Stimulated activated naive CD8-positive, alpha-beta T cell treated with anti-CD3 and anti-CD28 coated beads, Interleukin-15, Interleukin-2, amounts not matched to agents 100 ng/mL and 50 ng/mL, for 24 hours (primary cell): ENCODE measurements around the gene KLB.

Experiments used
- H3K27ac Mint-ChIP-seq: one replicate; pipeline ENCODE4 v1.8.0; 2021; ENCODE audit warnings: mild to moderate bottlenecking, mixed read lengths
- H3K27me3 Mint-ChIP-seq: one replicate; pipeline ENCODE4 v1.8.0; 2021; ENCODE audit warnings: mixed read lengths
- H3K36me3 Mint-ChIP-seq: one replicate; pipeline ENCODE4 v1.8.0; 2021; ENCODE audit warnings: low read depth, mixed read lengths
- H3K4me1 Mint-ChIP-seq: one replicate; pipeline ENCODE4 v1.8.0; 2021; ENCODE audit warnings: low read depth, mixed read lengths
- H3K4me3 Mint-ChIP-seq: one replicate; pipeline ENCODE4 v1.8.0; 2021; ENCODE audit warnings: mild to moderate bottlenecking, mixed read lengths
- H3K9me3 Mint-ChIP-seq: one replicate; pipeline ENCODE4 v1.8.0; 2021; ENCODE audit warnings: mixed read lengths

The KLB gene

GRCh38 chr4:39469429-39470077 lies 62.8 kb downstream of the KLB start:
- Mint-ChIP-seq H3K9me3 (no peaks in the 10 kb centered on the region), H3K4me1 (peaks cover 9% of the 10 kb centered on the region), H3K36me3 (peaks cover 63% of the 10 kb centered on the region), H3K27ac (peak overlapping the region; percentile 63), H3K4me3 (no peak overlapping the region), H3K27me3 (no peaks in the 10 kb centered on the region)

DNA sequence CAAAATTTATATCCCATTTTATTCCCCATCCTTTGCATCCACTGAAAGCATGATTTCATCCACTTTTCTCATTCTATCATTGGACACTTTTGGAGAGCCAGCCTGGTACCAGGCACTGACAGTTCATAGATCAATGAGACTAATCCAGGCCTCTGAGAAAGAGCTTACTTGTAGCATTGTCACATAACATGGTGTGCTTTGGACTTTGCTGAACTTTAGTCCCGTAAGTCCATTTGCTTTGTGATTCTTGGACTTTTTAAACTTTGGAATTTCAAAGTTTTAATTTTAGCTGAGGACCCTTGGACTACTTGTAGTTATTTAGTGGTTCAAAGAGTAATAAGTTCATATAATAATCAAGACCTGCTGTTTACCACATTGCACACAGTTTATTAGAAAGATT lies 63.7 kb downstream of the KLB start:
- no peak overlapping the region for H3K4me3 Mint-ChIP-seq

GRCh38 chr4:39472396-39472795 lies 65.7 kb downstream of the KLB start:
- peaks cover 9% of the 10 kb centered on the region for H3K4me1 Mint-ChIP-seq
- H3K27ac Mint-ChIP-seq = no peak overlapping the region
- H3K9me3 Mint-ChIP-seq = no peaks in the 10 kb centered on the region
- H3K36me3 Mint-ChIP-seq = peaks cover 46% of the 10 kb centered on the region
- H3K4me3 Mint-ChIP-seq = no peak overlapping the region
- H3K27me3 Mint-ChIP-seq = no peaks in the 10 kb centered on the region

More for the DNA sequence above, 63.7 kb downstream of the KLB start:
- Mint-ChIP-seq H3K36me3 (peaks cover 55% of the 10 kb centered on the region), H3K27ac (no peak overlapping the region), H3K27me3 (no peaks in the 10 kb centered on the region), H3K9me3 (no peaks in the 10 kb centered on the region), H3K4me1 (peaks cover 9% of the 10 kb centered on the region)

DNA sequence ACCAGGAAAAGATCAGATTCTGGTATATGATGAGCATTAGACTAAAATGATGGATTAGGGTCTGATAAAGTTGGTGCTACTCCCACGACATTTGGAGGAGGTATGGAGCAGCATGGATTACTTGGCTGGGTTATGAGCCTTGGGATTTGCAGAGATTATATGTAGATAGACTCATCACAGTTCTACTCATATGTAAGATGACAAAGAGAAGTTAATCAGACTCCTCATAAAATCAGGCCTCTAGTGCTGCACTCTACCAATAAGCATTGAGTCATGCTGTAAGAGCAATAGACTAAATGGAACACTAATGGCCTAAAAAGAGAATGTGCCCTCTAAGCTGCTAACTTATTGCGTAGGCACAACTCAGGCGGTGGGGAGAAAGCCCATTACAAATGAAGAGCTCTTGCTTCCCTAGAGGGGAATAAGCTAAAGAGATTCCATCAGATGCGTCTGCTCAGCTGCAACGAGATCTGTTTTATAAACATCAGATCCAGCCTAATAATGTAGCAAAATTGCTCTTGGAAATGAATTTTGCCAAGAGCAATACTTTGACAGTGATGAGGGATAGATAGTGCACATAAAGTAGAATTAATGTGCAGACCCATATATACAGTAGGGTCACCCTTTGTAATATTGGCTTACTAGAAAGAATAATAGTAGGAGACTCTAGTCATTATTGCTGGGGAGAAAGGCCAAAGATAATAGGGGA lies 69.6 kb downstream of the KLB start:
- peaks cover 19% of the 10 kb centered on the region for H3K36me3 Mint-ChIP-seq

DNA sequence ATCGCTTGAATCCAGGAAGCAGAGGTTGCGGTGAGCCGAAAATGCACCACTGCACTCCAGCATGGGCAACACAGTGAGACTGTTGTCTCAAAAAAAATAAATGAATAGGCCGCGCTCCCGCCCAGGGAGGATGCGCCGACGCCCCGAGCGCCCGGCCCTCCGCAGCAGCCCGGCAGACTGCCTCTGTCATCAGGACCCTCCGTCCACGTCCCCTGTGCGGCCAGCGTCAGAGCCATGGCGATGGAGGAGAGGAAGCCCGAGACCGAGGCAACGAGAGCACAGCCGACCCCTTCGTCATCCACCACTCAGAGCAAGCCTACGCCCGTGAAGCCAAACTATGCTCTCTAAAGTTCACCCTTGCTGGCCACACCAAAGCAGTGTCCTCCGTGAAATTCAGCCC lies 73.5 kb downstream of the KLB start:
- Mint-ChIP-seq H3K9me3 (no peaks in the 10 kb centered on the region), H3K36me3 (peaks cover 5% of the 10 kb centered on the region), H3K4me1 (no peaks in the 10 kb centered on the region), H3K27me3 (no peaks in the 10 kb centered on the region), H3K27ac (no peak overlapping the region), H3K4me3 (no peak overlapping the region)

More for the DNA sequence above, 69.6 kb downstream of the KLB start:
- H3K4me3 Mint-ChIP-seq = no peak overlapping the region
- no peaks in the 10 kb centered on the region for H3K9me3 Mint-ChIP-seq
- H3K4me1 Mint-ChIP-seq = no peaks in the 10 kb centered on the region
- no peaks in the 10 kb centered on the region for H3K27me3 Mint-ChIP-seq
- H3K27ac Mint-ChIP-seq = no peak overlapping the region

GRCh38 chr4:39480902-39481695 lies 74.4 kb downstream of the KLB start:
- Mint-ChIP-seq H3K4me1 (no peaks in the 10 kb centered on the region), H3K27ac (no peak overlapping the region)

DNA sequence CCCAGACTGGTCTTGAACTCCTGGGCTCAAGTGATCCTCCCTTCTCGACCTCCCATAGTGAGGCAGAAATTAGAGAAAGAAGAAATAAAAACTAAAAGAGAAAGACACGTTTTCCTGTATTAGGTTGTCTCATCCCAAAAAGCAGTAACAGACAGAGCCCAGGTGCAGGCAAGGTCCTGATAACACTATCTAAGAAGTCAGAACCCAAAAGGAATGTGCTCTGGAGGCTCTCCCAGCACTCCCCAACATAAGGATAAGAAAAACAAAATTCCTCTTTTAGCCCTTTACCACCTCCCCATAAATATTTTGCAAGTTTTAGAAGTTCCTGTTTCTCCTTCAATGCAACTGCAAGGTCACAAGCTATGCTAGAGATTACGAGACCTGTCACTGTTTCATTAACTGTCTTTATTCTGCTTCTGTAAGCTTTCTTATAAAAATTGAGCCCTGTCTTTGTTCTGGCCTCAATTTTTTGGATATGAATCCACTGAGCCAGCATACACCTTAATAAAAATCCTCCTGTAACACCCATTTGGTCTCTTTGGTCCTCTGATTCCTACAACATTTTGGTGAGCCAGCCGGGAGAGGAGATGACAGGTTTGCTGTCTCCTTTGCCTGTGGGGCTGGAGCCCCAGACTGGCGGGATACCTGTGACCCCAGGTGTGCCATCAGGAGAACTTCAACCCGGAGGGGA lies 78.0 kb downstream of the KLB start:
- Mint-ChIP-seq H3K36me3 (no peaks in the 10 kb centered on the region), H3K27ac (no peak overlapping the region), H3K27me3 (no peaks in the 10 kb centered on the region), H3K9me3 (no peaks in the 10 kb centered on the region), H3K4me3 (no peak overlapping the region), H3K4me1 (no peaks in the 10 kb centered on the region)

More at GRCh38 chr4:39480902-39481695, 74.4 kb downstream of the KLB start:
- no peak overlapping the region for H3K4me3 Mint-ChIP-seq
- H3K36me3 Mint-ChIP-seq = peaks cover 5% of the 10 kb centered on the region
- no peaks in the 10 kb centered on the region for H3K9me3 Mint-ChIP-seq
- H3K27me3 Mint-ChIP-seq = no peaks in the 10 kb centered on the region

- no peak overlapping the region for H3K4me3 Mint-ChIP-seq
- H3K27me3 Mint-ChIP-seq = no peaks in the 10 kb centered on the region
- no peaks in the 10 kb centered on the region for H3K36me3 Mint-ChIP-seq
- no peaks in the 10 kb centered on the region for H3K9me3 Mint-ChIP-seq
- no peaks in the 10 kb centered on the region for H3K4me1 Mint-ChIP-seq
- no peak overlapping the region for H3K27ac Mint-ChIP-seq
Observed at GRCh38 chr4:39486221-39486804, 79.6 kb downstream of the KLB start.

GRCh38 chr4:39490322-39490721 lies 83.6 kb downstream of the KLB start:
- Mint-ChIP-seq H3K27me3 (no peaks in the 10 kb centered on the region), H3K9me3 (no peaks in the 10 kb centered on the region), H3K4me3 (no peak overlapping the region), H3K4me1 (no peaks in the 10 kb centered on the region), H3K27ac (no peak overlapping the region), H3K36me3 (no peaks in the 10 kb centered on the region)

GRCh38 chr4:39494354-39494753 lies 87.6 kb downstream of the KLB start:
- Mint-ChIP-seq H3K4me3 (no peak overlapping the region), H3K27me3 (no peaks in the 10 kb centered on the region), H3K27ac (no peak overlapping the region), H3K9me3 (no peaks in the 10 kb centered on the region), H3K4me1 (no peaks in the 10 kb centered on the region), H3K36me3 (peaks cover 11% of the 10 kb centered on the region)

DNA sequence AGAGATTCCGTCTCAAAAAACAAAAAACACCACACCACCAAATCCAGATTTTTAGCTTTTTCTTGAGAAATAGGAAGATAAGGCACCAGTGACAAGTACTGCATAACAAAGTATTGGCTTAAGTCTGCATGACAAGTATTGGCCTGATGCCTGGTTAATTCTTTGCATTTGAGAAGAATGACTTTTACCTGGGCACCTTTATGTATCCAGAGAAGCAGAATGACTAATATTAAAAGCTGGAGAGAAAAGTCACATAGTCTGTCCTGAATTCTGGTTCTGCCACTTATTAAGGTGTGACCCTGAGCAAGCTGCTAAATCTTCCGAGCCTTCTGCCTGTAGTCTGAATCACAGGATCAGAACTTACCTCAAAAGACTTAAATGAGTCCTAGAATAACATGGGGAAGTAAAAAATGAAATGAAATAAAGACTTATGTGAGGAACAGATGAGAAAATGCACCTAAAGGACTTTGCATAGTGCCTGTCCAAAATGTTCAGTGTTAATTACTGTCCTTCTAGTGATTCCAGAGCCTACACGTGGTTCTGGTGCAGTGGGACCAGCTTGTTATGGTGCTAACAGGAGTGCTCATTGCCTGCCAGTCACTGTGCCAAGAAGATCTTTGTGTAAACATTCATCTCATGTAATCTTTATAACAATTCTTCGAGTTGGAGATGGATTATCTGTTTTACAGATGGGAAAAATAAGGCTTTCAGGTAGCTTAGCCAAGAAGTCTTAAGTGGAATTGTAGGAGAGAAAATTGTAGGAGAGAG lies 88.9 kb downstream of the KLB start:
- Mint-ChIP-seq H3K9me3 (no peaks in the 10 kb centered on the region), H3K27ac (no peak overlapping the region), H3K36me3 (peaks cover 16% of the 10 kb centered on the region), H3K27me3 (no peaks in the 10 kb centered on the region), H3K4me1 (no peaks in the 10 kb centered on the region), H3K4me3 (no peak overlapping the region)

DNA sequence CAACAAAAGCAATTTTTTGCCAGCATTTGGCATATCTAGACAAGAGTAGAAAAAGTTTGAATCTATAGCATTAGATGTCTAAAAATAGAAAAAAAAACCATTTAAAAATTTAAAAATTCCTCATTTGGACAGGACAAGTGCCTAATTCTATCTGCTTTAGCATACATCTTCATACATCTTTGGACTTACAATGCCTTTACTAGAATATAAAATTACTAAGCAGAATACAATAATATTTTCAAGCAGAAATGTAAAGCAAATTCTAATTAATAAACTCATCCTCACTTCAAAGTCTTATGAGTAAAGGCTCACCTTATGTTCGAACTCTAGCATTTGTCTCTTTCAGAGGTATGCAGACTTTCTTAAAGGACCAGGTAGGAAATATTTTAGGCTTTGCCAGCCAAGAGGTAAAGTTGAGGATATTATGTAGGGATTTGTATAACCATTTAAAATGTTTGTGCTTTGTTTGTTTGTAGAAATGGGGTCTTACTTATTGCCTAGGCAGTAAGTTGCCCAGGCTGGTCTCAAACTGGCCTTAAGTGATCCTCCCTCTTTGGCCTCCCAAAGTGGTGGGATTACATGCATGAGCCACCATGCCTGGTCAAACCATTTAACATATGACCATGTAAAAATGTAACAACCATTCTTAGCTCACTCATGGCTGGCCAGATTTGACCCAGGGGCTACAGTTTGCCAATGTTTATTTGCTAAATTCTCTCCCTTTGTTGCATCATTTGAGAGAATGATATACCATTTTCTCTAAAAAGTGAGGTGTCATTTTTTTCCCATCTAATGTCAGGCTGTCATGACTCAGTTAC lies 91.4 kb downstream of the KLB start:
- no peak overlapping the region for H3K4me3 Mint-ChIP-seq
- H3K27ac Mint-ChIP-seq = no peak overlapping the region
- H3K9me3 Mint-ChIP-seq = no peaks in the 10 kb centered on the region
- H3K27me3 Mint-ChIP-seq = no peaks in the 10 kb centered on the region
- H3K4me1 Mint-ChIP-seq = no peaks in the 10 kb centered on the region
- peaks cover 28% of the 10 kb centered on the region for H3K36me3 Mint-ChIP-seq

DNA sequence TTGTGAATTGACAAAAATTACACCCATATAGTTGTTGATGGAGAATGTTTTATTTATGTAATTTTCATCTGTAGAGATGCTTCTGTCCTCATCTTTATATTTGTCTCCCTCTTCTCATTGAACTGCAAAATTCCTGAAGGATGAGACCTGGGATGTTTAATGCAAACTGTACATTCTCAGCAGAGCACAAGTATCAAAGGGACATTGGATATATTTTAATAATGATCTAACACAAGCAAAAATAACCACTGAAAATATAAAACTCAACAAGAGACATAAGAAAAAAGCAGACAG lies 91.9 kb downstream of the KLB start:
- H3K4me3 Mint-ChIP-seq = no peak overlapping the region
- no peaks in the 10 kb centered on the region for H3K9me3 Mint-ChIP-seq
- H3K27ac Mint-ChIP-seq = no peak overlapping the region
- H3K4me1 Mint-ChIP-seq = no peaks in the 10 kb centered on the region
- peaks cover 33% of the 10 kb centered on the region for H3K36me3 Mint-ChIP-seq
- no peaks in the 10 kb centered on the region for H3K27me3 Mint-ChIP-seq
